Cardiac fibroblast (primary cell): ENCODE data around the gene MBD6.

Source experiments
- DNase-seq, 2 donors: peaks; one replicate each; pipeline versions ENCODE4 v3.0.0 to v3.0.0-alpha.2; 2010; ENCODE audit warnings: low read depth in 2 of 2
- H3K4me3 ChIP-seq, 2 donors: replicated peaks in 1 of 2; 1 replicate in 1 of 2; 2 replicates in 1 of 2; pipeline ENCODE4 v1.5.1; 2011; ENCODE audit warnings: low read depth in 2 of 2, low read length in 2 of 2, mild to moderate bottlenecking in 2 of 2, moderate library complexity in 1 of 2
- CTCF ChIP-seq: IDR thresholded peaks from one replicate; pipeline ENCODE4 v1.5.1; 2011; ENCODE audit warnings: low read depth, mild to moderate bottlenecking, low read length, inconsistent platforms

Gene MBD6, protein sequence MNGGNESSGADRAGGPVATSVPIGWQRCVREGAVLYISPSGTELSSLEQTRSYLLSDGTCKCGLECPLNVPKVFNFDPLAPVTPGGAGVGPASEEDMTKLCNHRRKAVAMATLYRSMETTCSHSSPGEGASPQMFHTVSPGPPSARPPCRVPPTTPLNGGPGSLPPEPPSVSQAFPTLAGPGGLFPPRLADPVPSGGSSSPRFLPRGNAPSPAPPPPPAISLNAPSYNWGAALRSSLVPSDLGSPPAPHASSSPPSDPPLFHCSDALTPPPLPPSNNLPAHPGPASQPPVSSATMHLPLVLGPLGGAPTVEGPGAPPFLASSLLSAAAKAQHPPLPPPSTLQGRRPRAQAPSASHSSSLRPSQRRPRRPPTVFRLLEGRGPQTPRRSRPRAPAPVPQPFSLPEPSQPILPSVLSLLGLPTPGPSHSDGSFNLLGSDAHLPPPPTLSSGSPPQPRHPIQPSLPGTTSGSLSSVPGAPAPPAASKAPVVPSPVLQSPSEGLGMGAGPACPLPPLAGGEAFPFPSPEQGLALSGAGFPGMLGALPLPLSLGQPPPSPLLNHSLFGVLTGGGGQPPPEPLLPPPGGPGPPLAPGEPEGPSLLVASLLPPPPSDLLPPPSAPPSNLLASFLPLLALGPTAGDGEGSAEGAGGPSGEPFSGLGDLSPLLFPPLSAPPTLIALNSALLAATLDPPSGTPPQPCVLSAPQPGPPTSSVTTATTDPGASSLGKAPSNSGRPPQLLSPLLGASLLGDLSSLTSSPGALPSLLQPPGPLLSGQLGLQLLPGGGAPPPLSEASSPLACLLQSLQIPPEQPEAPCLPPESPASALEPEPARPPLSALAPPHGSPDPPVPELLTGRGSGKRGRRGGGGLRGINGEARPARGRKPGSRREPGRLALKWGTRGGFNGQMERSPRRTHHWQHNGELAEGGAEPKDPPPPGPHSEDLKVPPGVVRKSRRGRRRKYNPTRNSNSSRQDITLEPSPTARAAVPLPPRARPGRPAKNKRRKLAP

GRCh38 chr12:57522011-57522886, at the start of gene MBD6:
Gene MBD6 (plus strand): TSS chr12:57522824. CDS start chr12:57524304, 1,480 bp downstream.
- peak; percentile 92 to 95 for DNase-seq
- peak within 1 kb of the TSS; percentile 84 to 86 for H3K4me3 ChIP-seq
- no peak for TF ChIP-seq CTCF

DNA sequence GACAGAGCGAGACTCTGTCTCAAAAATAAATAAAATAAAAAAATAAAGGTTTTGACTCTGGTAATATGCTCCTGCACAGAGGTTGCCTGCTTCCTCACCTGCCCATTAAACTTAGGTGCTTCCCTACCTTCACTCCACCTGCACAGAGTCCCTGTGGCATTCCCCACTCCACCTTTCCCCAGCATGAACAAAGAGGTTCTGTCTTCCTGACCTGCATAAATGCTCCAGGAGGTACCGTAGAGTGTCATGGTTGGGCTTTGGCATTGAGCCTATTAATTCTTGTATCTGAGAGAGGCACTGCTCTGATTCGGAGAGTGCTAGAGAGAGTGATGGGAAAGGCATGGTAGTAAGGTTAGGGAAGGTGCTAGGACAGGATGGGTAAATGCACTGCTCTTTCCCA, 49.2 kb upstream of the MBD6 start:
- H3K4me3 ChIP-seq = no peak overlapping the region
- no peak for DNase-seq
- no peak for TF ChIP-seq CTCF

DNA sequence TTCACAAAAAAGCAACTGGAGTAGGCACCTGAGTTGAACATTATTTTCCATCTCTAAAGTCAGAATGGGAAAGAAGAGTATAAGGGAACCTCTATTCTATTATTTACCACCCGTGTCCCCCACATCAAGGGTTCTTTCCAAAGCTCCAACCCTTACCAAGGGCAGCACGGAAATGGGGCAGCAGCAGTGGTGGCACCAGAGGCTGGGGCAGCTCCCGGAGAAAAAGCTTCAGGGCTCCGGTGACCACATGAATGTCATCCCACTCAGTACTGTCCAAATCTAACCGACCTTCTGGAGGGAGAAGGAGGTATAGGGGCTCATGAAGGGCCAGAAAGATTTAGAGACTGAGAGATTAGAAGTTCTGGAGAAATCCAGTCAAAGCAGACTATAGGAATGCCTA, 48.7 kb upstream of the MBD6 start:
- TF ChIP-seq CTCF = no peak
- no peak overlapping the region for H3K4me3 ChIP-seq
- no peak for DNase-seq

- no peak overlapping the region for H3K4me3 ChIP-seq
- TF ChIP-seq CTCF = no peak
- DNase-seq = no peak
Observed at GRCh38 chr12:57474430-57474829, 48.2 kb upstream of the MBD6 start.

- TF ChIP-seq CTCF = no peak
- no peak for DNase-seq
Observed at GRCh38 chr12:57474862-57475261, 47.8 kb upstream of the MBD6 start.

More at GRCh38 chr12:57474862-57475261, 47.8 kb upstream of the MBD6 start:
- H3K4me3 ChIP-seq = no peak overlapping the region
